IMR-90 (cell line): ENCODE data around the gene SLC36A1. TPM values are rescaled to one million over a fixed set of nuclear protein-coding genes. Genes with fewer than 3 reads are reported as not detected.

Source experiments
- ATAC-seq: fragments of 200-7000 bp; cut with Tn5 transposase; 2 replicates; pipeline ENCODE4 v1.9.1; 2020; ENCODE audit warnings: low read depth, mild to moderate bottlenecking, moderate library complexity
- BruUV-seq: library from RNA; stranded (reverse); fragments of 400-500 nt; replicated peaks from 2 replicates; lab custom pipeline; 2021; lab: Mats Ljungman, UMichigan
- CTCF ChIA-PET: fragments of 300-600 bp; formaldehyde crosslinking; extraction: SDS; loops from one replicate; lab custom pipeline; 2021; ENCODE audit warnings: antibody characterized with exemption; lab: Yijun Ruan, JAX
- POLR2A ChIA-PET: fragments of 300-600 bp; sonication (Branson Sonifier 250); formaldehyde crosslinking; loops from one replicate; lab custom pipeline; 2022; ENCODE audit warnings: antibody characterized with exemption; ENCODE audit not compliant: unreplicated experiment; lab: Charles Lee
- DNase-seq: peaks from one replicate; pipeline ENCODE4 v3.0.0; 2013
- H2AFZ ChIP-seq: replicated peaks from 2 replicates; pipeline ENCODE3; 2013; ENCODE audit warnings: low read length, mild to moderate bottlenecking; ENCODE audit not compliant: poor library complexity
- H2AK5ac ChIP-seq: 2 replicates; pipeline ENCODE4 v1.6.1; 2013; ENCODE audit warnings: low read depth, low read length, inconsistent platforms
- H2AK9ac ChIP-seq: replicated peaks from 2 replicates; pipeline ENCODE3; 2013; ENCODE audit warnings: mild to moderate bottlenecking, low read depth, low read length, moderate library complexity; ENCODE audit not compliant: poor library complexity
- H2BK120ac ChIP-seq: 2 replicates; pipeline ENCODE4 v1.6.1; 2013; ENCODE audit warnings: low read depth, low read length, inconsistent platforms
- H2BK15ac ChIP-seq: 3 replicates; pipeline ENCODE4 v1.6.1; 2013; ENCODE audit warnings: low read depth, low read length, inconsistent platforms
- H2BK20ac ChIP-seq: 2 replicates; pipeline ENCODE4 v1.6.1; 2013; ENCODE audit warnings: low read depth, mild to moderate bottlenecking, inconsistent platforms, low read length, moderate library complexity
- H2BK5ac ChIP-seq: 2 replicates; pipeline ENCODE4 v1.6.1; 2013; ENCODE audit warnings: mild to moderate bottlenecking, low read depth, low read length, inconsistent platforms; ENCODE audit not compliant: poor library complexity, severe bottlenecking
- H3K14ac ChIP-seq: replicated peaks from 2 replicates; pipeline ENCODE4 v1.6.1; 2013; ENCODE audit warnings: low read depth, low read length, inconsistent platforms
- H3K18ac ChIP-seq: 2 replicates; pipeline ENCODE4 v1.6.1; 2013; ENCODE audit warnings: low read depth, low read length, control low read depth
- H3K23ac ChIP-seq: 2 replicates; pipeline ENCODE4 v1.6.1; 2013; ENCODE audit warnings: low read depth, low read length, inconsistent platforms
- H3K27ac ChIP-seq: 2 replicates; pipeline ENCODE4 v1.5.1; 2013; ENCODE audit warnings: mild to moderate bottlenecking, control low read depth, low read length; ENCODE audit not compliant: insufficient read depth
- H3K27me3 ChIP-seq: 2 replicates; pipeline ENCODE4 v1.6.1; 2013; ENCODE audit warnings: low read length; ENCODE audit not compliant: control insufficient read depth, insufficient read depth
- H3K36me3 ChIP-seq: 2 replicates; pipeline ENCODE4 v1.6.1; 2013; ENCODE audit warnings: low read length, mixed read lengths; ENCODE audit not compliant: control insufficient read depth, insufficient read depth
- H3K4ac ChIP-seq: 2 replicates; pipeline ENCODE4 v1.6.1; 2013; ENCODE audit warnings: low read depth, low read length, inconsistent platforms
- H3K4me1 ChIP-seq: 2 replicates; pipeline ENCODE4 v1.6.1; 2013; ENCODE audit warnings: low read length, mixed read lengths; ENCODE audit not compliant: control insufficient read depth, insufficient read depth
- H3K4me2 ChIP-seq: 2 replicates; pipeline ENCODE4 v1.6.1; 2013; ENCODE audit warnings: low read depth, mild to moderate bottlenecking, control low read depth, low read length, moderate library complexity
- H3K4me3 ChIP-seq: 2 replicates; pipeline ENCODE4 v1.5.1; 2013; ENCODE audit warnings: low read depth, mild to moderate bottlenecking, control low read depth, low read length, moderate library complexity; ENCODE audit not compliant: insufficient read depth
- H3K56ac ChIP-seq: 2 replicates; pipeline ENCODE4 v1.6.1; 2013; ENCODE audit warnings: low read length, inconsistent platforms; ENCODE audit not compliant: insufficient read depth; ENCODE audit errors: extremely low read depth
- H3K79me1 ChIP-seq, 2 experiments: 2 replicates each; pipeline ENCODE4 v1.6.1; 2013; ENCODE audit warnings: low read length in 2 of 2, inconsistent platforms in 1 of 2, low read depth in 1 of 2
- H3K9ac ChIP-seq: 2 replicates; pipeline ENCODE4 v1.6.1; 2013; ENCODE audit warnings: low read depth, low read length, control low read depth
- H3K9me1 ChIP-seq: 2 replicates; pipeline ENCODE4 v1.6.1; 2013; ENCODE audit warnings: low read length, inconsistent platforms; ENCODE audit not compliant: insufficient read depth
- H3K9me3 ChIP-seq: 2 replicates; pipeline ENCODE4 v1.6.1; 2013; ENCODE audit warnings: low read length; ENCODE audit not compliant: control insufficient read depth, insufficient read depth
- H4K20me1 ChIP-seq: 2 replicates; pipeline ENCODE4 v1.6.1; 2013; ENCODE audit warnings: low read length, inconsistent platforms; ENCODE audit not compliant: insufficient read depth
- H4K5ac ChIP-seq: 2 replicates; pipeline ENCODE4 v1.6.1; 2013; ENCODE audit warnings: mild to moderate bottlenecking, low read depth, low read length, control low read depth
- H4K8ac ChIP-seq, 2 experiments: 2 replicates each; pipeline ENCODE4 v1.6.1; 2013; ENCODE audit warnings: low read depth in 2 of 2, low read length in 2 of 2, control low read depth in 1 of 2, inconsistent platforms in 1 of 2
- H4K91ac ChIP-seq: 2 replicates; pipeline ENCODE4 v1.6.1; 2013; ENCODE audit warnings: low read depth, low read length, inconsistent platforms; ENCODE audit not compliant: insufficient read depth
- BHLHE40 ChIP-seq: fragments of 150-350 bp; IDR thresholded peaks from 2 replicates; pipeline ENCODE4 v1.6.1; 2016; ENCODE audit warnings: mild to moderate bottlenecking, low read depth, low read length
- CHD1 ChIP-seq: IDR thresholded peaks from 2 replicates; pipeline ENCODE4 v1.6.1; 2012; ENCODE audit warnings: low read depth, low read length, improper control_type of control experiment
- ELK1 ChIP-seq: fragments of 150-350 bp; IDR thresholded peaks from 2 replicates; pipeline ENCODE4 v1.6.1; 2016; ENCODE audit warnings: low read depth, mild to moderate bottlenecking, low read length, moderate library complexity, borderline replicate concordance
- FOS ChIP-seq: fragments of 150-350 bp; IDR thresholded peaks from 2 replicates; pipeline ENCODE4 v1.6.1; 2016; ENCODE audit warnings: low read depth, low read length
- MAFK ChIP-seq: IDR thresholded peaks from 2 replicates; pipeline ENCODE4 v1.6.1; 2012; ENCODE audit warnings: low read depth, low read length, improper control_type of control experiment
- MAZ ChIP-seq: IDR thresholded peaks from 2 replicates; pipeline ENCODE4 v1.6.1; 2012; ENCODE audit warnings: low read depth, mild to moderate bottlenecking, low read length, improper control_type of control experiment, moderate library complexity, borderline replicate concordance
- MXI1 ChIP-seq: IDR thresholded peaks from 2 replicates; pipeline ENCODE4 v1.6.1; 2012; ENCODE audit warnings: low read depth, mild to moderate bottlenecking, low read length, moderate library complexity, borderline replicate concordance
- NFE2L2 ChIP-seq: fragments of 150-350 bp; IDR thresholded peaks from 2 replicates; pipeline ENCODE4 v1.6.1; 2016; ENCODE audit warnings: low read depth, mild to moderate bottlenecking, low read length
- POLR2A ChIP-seq: IDR thresholded peaks from 2 replicates; pipeline ENCODE4 v1.6.1; 2012; ENCODE audit warnings: mild to moderate bottlenecking, low read depth, low read length
- RAD21 ChIP-seq: IDR thresholded peaks from 2 replicates; pipeline ENCODE4 v1.6.1; 2012; ENCODE audit warnings: low read length, improper control_type of control experiment
- RCOR1 ChIP-seq: IDR thresholded peaks from 2 replicates; pipeline ENCODE4 v1.6.1; 2012; ENCODE audit warnings: mild to moderate bottlenecking, low read length, improper control_type of control experiment; ENCODE audit not compliant: insufficient replicate concordance
- RFX5 ChIP-seq: IDR thresholded peaks from 2 replicates; pipeline ENCODE4 v1.8.0; 2012; ENCODE audit warnings: low read depth, mild to moderate bottlenecking, low read length, moderate library complexity
- WGBS, 2 experiments: methylation state at CpG; one replicate each; pipeline versions ENCODE4 v1.1.5 to v1.1.7; 2013; ENCODE audit warnings: missing lambda C conversion rate in 2 of 2; ENCODE audit not compliant: insufficient read length in 1 of 2; ENCODE audit errors: extremely low coverage in 2 of 2; 5-methylcytosine and 5-hydroxymethylcytosine counted together
- dilution Hi-C: fragments of 300-500 bp; cut with HindIII; formaldehyde crosslinking; loops from one replicate; pipeline ENCODE4 v1.14.3; 2018; ENCODE audit warnings: low sequenced_read_pairs; ENCODE audit not compliant: unreplicated experiment
- in situ Hi-C: fragments of 300-500 bp; cut with MboI; formaldehyde crosslinking; loops from 3 replicates; pipeline ENCODE4 v1.14.3; 2019; ENCODE audit warnings: low sequenced_read_pairs, inconsistent platforms, mixed read lengths
- intact Hi-C: fragments of 100-400 bp; cut with micrococcal nuclease; formaldehyde crosslinking; loops from 2 replicates; pipeline ENCODE4 v1.10.0; 2022
- polyA plus RNA-seq, 3 experiments: library from polyadenylated mRNA; depleted of rRNA; stranded (reverse); fragments of >200 nt; gene quantifications; 2 replicates each; pipeline ENCODE4 v1.2.3, GENCODE V29; 2012; ENCODE audit warnings: low replicate concordance in 1 of 3
- total RNA-seq: library from RNA; depleted of rRNA; stranded (reverse); fragments of >200 nt; gene quantifications from 2 replicates; pipeline ENCODE4 v1.2.3, GENCODE V29; 2012
- TF ChIP-seq, protein P1 (sequence below): fragments of 150-350 bp; IDR thresholded peaks from 2 replicates; pipeline ENCODE4 v1.6.1; 2017; ENCODE audit warnings: mild to moderate bottlenecking, antibody characterized with exemption, low read length, low read depth

SLC36A1 gene
- total and polyA plus RNA-seq, 2 of the 4 experiments (the other 2 are of a cell fraction) = 5.7 to 8.7 TPM

- BruUV-seq = no TSS peak
- H3K36me3 ChIP-seq = no peaks in the 10 kb centered on the region
- no peak overlapping the region for H2AK9ac ChIP-seq
- H3K14ac ChIP-seq = no peak overlapping the region
- no peak overlapping the region for H4K5ac ChIP-seq
- DNase-seq = no peak
- peaks cover 2% of the 10 kb centered on the region for H3K9me3 ChIP-seq
- no peaks in the 10 kb centered on the region for H3K9me1 ChIP-seq
- no peak overlapping the region for H4K8ac ChIP-seq
- no peaks in the 10 kb centered on the region for H3K79me1 ChIP-seq
- TF ChIP-seq NFE2L2 (no peak), CHD1 (no peak), RFX5 (no peak), ELK1 (no peak), RAD21 (no peak), FOS (no peak), BHLHE40 (no peak), RCOR1 (no peak), MXI1 (no peak), MAFK (no peak), MAZ (no peak), POLR2A (no peak)
- TF ChIP-seq, protein P1, sequence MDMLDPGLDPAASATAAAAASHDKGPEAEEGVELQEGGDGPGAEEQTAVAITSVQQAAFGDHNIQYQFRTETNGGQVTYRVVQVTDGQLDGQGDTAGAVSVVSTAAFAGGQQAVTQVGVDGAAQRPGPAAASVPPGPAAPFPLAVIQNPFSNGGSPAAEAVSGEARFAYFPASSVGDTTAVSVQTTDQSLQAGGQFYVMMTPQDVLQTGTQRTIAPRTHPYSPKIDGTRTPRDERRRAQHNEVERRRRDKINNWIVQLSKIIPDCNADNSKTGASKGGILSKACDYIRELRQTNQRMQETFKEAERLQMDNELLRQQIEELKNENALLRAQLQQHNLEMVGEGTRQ = no peak
- no peaks in the 10 kb centered on the region for H3K4me1 ChIP-seq
- intact Hi-C loops = no loop called here
- no peak overlapping the region for H3K9ac ChIP-seq
- POLR2A ChIA-PET = no interaction called here
- WGBS, 2 experiments = no CpG with 5 or more reads among the region's 6 CpGs
- dilution Hi-C loops = no loop called here
- H4K91ac ChIP-seq = no peak overlapping the region
- H2BK20ac ChIP-seq = no peak overlapping the region
- H2AFZ ChIP-seq = no peak overlapping the region
- H2AK5ac ChIP-seq = no peak overlapping the region
- CTCF ChIA-PET = no interaction called here
- H2BK15ac ChIP-seq = no peak overlapping the region
- H3K4me2 ChIP-seq = no peak overlapping the region
- H3K18ac ChIP-seq = no peak overlapping the region
- no peak overlapping the region for H3K56ac ChIP-seq
- H3K4me3 ChIP-seq = no peak overlapping the region
- no peaks in the 10 kb centered on the region for H4K20me1 ChIP-seq
- H2BK120ac ChIP-seq = no peak overlapping the region
- ATAC-seq = no peak
- H3K23ac ChIP-seq = no peak overlapping the region
- H3K27ac ChIP-seq = no peak overlapping the region
- peaks cover 1% of the 10 kb centered on the region; the same call in 1 of the 2 replicates for H3K27me3 ChIP-seq
- no peak overlapping the region for H3K4ac ChIP-seq
- in situ Hi-C loops = no loop called here
- H2BK5ac ChIP-seq = no peak overlapping the region
These were observed 27.3 kb upstream of the SLC36A1 start for GRCh38 chr5:151420127-151420526.
